Measurements from ENCODE around the gene ADM2.
A peak's percentile ranks its signal among the peaks of the same experiment; 100 is the strongest.
"Not testable (repeated sequence)": the region's sequence is repeated elsewhere in the genome, so short reads cannot be mapped to it uniquely, and the experiment has no call there.

ADM2 gene

GRCh38 chr22:50525858-50526107 lies 44.4 kb downstream of the ADM2 start:
- DNase-seq (ENCODE audit: low spot score) = no peak

DNA sequence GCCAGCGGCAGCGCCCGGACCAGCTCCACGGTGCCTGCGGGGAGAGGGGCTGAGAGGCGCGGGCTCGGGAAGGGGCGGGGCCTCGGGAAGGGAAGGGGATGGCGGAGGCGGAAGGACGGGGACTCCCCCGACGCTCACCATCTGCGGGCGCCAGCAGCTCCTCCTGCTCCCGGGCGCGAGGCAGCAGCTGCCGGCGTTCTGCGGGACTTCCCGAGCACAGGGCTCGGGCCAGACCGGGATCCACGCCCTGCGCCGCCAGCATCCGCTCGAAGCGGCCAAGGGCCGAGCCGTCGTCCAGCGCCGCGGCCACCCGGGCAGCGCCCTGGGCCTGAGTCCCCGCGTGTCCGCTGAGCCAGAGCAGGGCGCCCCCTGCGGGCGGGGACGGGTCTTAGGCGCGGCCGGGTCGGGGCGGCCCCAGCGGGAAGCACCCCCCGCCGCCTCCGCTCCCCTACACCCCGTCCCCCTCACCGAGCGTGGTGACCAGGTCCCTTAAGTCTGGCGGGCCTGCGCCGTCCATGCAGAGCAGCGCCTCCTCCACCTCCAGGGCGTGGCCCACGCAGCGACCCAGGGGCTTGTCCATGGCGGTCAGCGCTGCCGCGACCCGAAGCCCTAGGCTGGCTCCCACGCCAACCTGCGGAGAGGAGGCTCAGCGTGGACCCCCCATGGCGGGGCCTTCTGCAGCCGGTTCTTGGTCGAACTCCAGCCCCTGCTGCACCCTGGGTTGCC lies 44.9 kb downstream of the ADM2 start:
- DNase-seq (ENCODE audit: low spot score) = peak; percentile 69

DNA sequence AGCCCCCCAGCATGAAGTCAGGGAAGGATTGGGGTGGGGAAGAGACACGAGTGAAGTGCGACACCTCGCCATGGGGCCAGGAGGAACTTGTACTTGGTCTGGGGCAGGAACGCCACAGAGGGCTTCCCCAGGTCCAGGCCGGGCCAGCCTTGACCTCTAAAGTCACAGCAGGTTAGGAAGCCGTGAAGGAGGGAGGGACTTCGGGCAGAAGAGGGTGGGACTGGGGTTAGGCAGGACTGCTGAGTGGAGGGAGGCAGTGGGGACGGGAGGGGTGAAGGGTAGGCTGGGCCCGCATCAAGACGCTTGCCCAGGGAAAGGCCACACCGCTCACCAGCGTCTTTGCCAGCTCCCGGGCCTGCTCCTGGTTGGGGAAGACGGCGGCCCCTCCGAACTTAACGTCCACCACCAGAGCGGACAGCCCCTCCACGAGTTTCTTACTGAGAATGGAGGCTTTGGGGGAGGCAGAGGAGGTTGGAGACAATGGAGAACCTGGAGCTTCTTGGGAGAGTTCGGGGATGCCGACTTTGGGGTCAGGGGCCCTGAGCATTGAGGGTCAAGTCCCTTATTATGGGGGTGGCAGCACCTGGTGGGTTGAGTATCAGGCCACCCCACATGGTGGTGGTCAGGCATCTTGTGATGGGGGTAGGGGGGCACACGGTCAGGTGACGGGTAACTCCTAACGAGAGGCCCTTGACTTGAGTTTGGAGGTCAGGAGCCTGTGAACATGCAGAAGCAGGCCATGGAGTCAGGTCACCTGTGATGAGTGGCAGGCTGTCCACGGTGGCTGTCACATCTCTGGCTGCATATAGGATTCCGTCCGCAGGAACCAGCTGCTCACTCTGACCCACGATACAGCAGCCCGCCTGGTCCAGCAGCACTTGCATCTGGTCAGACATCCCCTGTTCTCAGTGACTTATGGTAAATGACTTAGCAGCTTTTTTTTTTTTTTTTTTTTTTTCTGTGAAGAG lies 45.8 kb downstream of the ADM2 start:
- no peak for DNase-seq (ENCODE audit: low spot score)

DNA sequence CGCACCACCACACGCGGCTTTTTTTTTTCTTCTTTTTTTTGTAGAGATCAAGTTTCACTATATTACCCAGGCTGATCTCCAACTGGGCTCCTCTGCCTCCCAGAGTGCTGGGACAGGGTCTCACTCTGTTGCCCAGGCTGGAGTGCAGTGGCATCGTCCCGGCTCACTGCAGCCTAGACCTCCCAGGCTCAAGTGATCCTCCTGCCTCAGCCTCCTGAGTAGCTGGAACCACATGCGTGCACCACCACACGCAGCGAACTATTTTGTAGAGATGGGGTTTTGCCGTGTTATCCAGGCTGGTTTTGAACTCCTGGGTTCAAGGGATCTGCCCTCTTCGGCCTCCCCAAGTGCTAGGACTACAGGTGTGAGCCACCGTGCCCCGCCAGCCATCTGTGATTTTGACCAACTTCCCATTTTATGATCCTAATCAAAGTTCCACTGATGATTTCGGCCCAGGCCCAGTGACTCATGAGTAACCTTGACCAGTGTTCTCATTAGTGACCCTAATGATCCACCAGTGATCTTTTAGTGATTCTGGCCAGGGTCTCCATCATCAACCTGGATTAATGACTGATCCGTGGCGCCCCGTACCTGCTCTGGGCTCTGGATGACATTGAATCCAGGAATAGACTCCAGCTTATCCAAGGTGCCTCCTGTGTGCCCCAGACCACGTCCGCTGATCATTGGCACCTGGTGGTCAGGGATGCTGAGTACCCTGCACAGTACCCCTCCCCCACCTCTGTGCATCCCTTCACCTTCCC lies 46.8 kb downstream of the ADM2 start:
- DNase-seq (ENCODE audit: low spot score) = no peak

DNA sequence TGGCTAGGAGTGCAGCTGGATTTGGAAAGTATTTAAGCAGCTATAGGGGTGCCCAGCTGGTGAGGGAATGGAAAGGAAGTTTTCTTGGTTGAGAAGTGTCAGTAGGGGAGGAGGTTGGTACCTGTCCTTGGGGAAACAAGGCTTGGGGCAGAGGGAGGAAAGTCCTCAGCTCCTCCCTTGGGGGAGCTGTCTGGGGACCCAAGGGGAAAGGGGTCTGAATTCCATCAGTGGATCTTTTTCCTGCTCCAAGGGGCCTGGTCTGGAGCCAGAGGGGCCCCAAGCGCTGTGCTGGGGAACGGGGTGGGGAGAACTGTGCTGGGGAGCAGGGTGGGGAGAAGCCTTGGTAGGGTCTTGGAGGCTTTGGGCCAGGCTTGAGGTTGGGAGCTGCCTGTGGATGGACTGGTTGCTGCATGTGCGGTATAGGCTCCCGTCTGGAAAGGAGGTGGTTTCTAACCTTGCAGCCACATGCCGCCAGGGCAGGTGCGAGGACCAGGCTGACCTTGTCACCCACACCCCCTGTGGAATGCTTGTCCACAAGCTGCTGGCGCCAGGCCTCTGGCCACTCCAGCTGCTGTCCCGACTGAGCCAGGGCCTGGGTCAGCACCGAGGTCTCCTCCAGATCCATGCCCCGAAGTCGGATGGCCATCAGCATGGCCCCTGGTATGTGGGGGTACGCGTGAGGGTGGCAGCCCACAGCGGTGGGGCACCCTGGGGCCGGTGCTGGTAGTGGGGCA lies 47.5 kb downstream of the ADM2 start:
- DNase-seq (ENCODE audit: low spot score) = no peak

DNA sequence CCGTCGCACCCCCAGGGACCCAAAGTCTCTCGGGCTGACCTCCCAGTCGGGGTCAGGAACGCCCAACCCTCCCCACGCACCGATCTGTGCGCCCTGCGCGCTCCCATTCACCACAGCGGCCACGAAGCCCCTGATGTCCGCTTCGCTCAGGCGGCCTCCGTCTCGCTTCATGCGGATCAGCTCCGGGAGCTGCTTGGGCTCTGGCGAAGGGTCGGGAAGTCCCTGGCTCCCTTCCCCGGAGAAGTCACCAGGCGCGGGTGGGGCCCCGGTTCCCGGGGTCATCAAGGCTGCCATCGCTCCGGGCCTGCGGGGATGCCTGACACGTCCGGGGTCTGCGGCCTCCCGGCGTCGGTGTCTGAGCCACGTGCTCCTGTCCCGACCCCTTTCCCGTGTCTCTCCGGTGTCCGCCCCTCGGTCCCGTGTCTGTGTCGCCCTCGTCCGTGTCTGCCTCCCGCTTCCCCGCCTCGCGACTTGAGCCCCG lies 48.1 kb downstream of the ADM2 start:
- DNase-seq (ENCODE audit: low spot score) = no peak

- peak; percentile 42 for DNase-seq (ENCODE audit: low spot score)
These were observed 48.7 kb downstream of the ADM2 start, which contains the start of gene TYMP for GRCh38 chr22:50529897-50530579. TYMP (minus strand) TSS chr22:50530012; CDS start chr22:50529709, 303 bp downstream.

DNA sequence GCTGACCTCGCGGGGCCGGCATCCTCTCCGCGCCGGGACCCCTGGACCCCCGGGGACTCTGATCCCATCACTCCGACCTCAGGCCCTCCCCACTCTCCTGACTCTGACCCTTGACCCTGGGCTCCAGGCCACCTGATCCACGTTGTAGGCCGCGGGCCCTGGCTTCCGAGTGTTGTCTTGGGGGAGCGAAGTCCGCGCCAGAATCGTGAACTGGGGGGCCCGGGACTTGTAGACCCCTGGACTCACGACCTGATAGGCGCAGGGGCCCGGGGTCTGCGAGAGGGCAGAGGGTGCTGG lies 49.2 kb downstream of the ADM2 start:
- no peak for DNase-seq (ENCODE audit: low spot score)

GRCh38 chr22:50530877-50531545 lies 49.7 kb downstream of the ADM2 start:
- DNase-seq (ENCODE audit: low spot score) = no peak

GRCh38 chr22:50531546-50531961 lies 50.2 kb downstream of the ADM2 start:
- no peak for DNase-seq (ENCODE audit: low spot score)

GRCh38 chr22:50531962-50532674 lies 50.8 kb downstream of the ADM2 start:
- no peak for DNase-seq (ENCODE audit: low spot score)

- DNase-seq (ENCODE audit: low spot score) = no peak
These were observed 51.8 kb downstream of the ADM2 start for GRCh38 chr22:50532824-50533796.

GRCh38 chr22:50533856-50534711 lies 52.7 kb downstream of the ADM2 start:
- not testable (repeated sequence) for DNase-seq (ENCODE audit: low spot score)

DNA sequence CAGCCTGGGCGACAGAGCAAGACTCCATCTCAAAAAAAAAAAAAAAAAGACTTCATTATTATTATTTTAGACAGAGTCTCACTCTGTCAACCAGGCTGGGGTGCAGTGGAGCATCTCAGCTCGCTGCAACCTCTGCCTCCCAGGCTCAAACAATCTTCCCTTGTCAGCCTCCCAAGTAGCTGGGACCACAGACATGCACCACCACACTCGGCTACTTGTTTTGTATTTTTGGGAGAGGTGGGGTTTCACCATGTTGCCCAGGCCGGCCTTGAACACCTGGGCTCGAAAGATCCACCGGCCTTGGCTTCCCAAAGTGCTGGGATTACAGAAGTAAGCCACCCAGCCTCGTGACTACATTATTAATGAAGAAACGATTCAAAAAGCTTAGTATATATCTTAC lies 53.8 kb downstream of the ADM2 start:
- DNase-seq (ENCODE audit: low spot score) = no peak

Measured in hematopoietic multipotent progenitor cell treated with erythropoietin and hydrocortisone succinate and interleukin-3 and kit ligand, for 17 days (in vitro differentiated cells).